Measurements from ENCODE around the gene LTBP1. TPM values are rescaled to one million over a fixed set of nuclear protein-coding genes. Genes with fewer than 3 reads are reported as not detected.

LTBP1 gene
- total and polyA plus RNA-seq, 2 experiments from 2014 or later: 157 to 211 TPM

DNA sequence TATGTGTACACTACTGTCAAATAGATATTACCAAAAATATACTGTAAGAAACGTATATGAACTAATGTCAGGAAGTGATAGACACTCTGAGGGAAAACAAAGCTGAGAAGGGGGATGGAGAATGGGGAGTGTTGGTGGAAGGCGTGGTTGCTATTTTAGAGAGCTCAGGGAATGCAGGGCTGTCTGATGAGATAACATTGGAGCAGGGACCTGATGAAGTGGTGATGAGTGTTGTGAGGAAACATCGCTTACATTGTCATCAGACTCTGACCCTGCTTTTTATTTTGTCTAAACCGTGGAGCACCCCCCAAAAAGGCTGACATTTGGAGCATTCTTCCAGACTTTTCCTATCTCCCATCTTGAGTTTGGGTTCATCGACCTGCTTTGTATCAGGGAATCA, 194.7 kb downstream of the LTBP1 start:
- Histone ChIP-seq H3K79me2 (ENCODE audit: insufficient read depth) (peaks cover 98% of the 10 kb centered on the region), H3K4me1 (ENCODE audit: insufficient read depth) (peaks cover 44% of the 10 kb centered on the region), H3K9me3 (ENCODE audit: low read depth) (no peaks in the 10 kb centered on the region), H3K27ac (no peak overlapping the region), H3K36me3 (ENCODE audit: low read depth) (no peaks in the 10 kb centered on the region; the same call in 1 of the 2 replicates), H3K4me2 (ENCODE audit: unreplicated experiment) (no peak overlapping the region), H2AFZ (no peak overlapping the region), H3K27me3 (replicated peaks; ENCODE audit: insufficient read depth) (no peaks in the 10 kb centered on the region), H4K20me1 (ENCODE audit: insufficient read depth) (no peaks in the 10 kb centered on the region), H3F3A (ENCODE audit: insufficient read depth) (peaks cover 38% of the 10 kb centered on the region), H3K9me2 (ENCODE audit: insufficient read depth) (no peaks in the 10 kb centered on the region), H3K9ac (no peak overlapping the region), H3K4me3 (no peak overlapping the region)
- WGBS, 2 experiments (ENCODE audit: low coverage in 1 of 2, low lambda C conversion rate in 2 of 2, missing lambda C conversion rate in 2 of 2): 83 to 87% methylated on average over 5 of the region's 5 CpGs
- in situ Hi-C loops (cut with MboI): no loop called here
- DNase-seq: no peak
- TF ChIP-seq EZH2 (IDR thresholded peaks at IDR 0.05; ENCODE audit: insufficient read depth, poor library complexity, severe bottlenecking) (no peak), EZH2phosphoT487 (IDR thresholded peaks at IDR 0.05; ENCODE audit: insufficient read depth, low read depth) (no peak)

- H3K79me2 ChIP-seq (ENCODE audit: insufficient read depth): peaks cover 98% of the 10 kb centered on the region
- H3K4me2 ChIP-seq (ENCODE audit: unreplicated experiment): no peak overlapping the region
- H3K4me3 ChIP-seq: no peak overlapping the region
- H3F3A ChIP-seq (ENCODE audit: insufficient read depth): peaks cover 33% of the 10 kb centered on the region
- no peaks in the 10 kb centered on the region for H3K9me3 ChIP-seq (ENCODE audit: low read depth)
- no peaks in the 10 kb centered on the region for H3K27me3 ChIP-seq (replicated peaks; ENCODE audit: insufficient read depth)
- 67 to 81% methylated on average over 4 of the region's 4 CpGs for WGBS, 2 experiments (ENCODE audit: low coverage in 1 of 2, low lambda C conversion rate in 2 of 2, missing lambda C conversion rate in 2 of 2)
- no peak for TF ChIP-seq EZH2phosphoT487 (IDR thresholded peaks at IDR 0.05; ENCODE audit: insufficient read depth, low read depth)
- no peak for TF ChIP-seq EZH2 (IDR thresholded peaks at IDR 0.05; ENCODE audit: insufficient read depth, poor library complexity, severe bottlenecking)
- no peak for DNase-seq
- H4K20me1 ChIP-seq (ENCODE audit: insufficient read depth): no peaks in the 10 kb centered on the region
- in situ Hi-C loops (cut with MboI): no loop called here
- no peak overlapping the region for H3K9ac ChIP-seq
- peaks cover 37% of the 10 kb centered on the region for H3K4me1 ChIP-seq (ENCODE audit: insufficient read depth)
- no peak overlapping the region for H2AFZ ChIP-seq
- H3K9me2 ChIP-seq (ENCODE audit: insufficient read depth): no peaks in the 10 kb centered on the region
- H3K36me3 ChIP-seq (ENCODE audit: low read depth): no peaks in the 10 kb centered on the region; the same call in 1 of the 2 replicates
- H3K27ac ChIP-seq: no peak overlapping the region
Measured at GRCh38 chr2:33142810-33143209, 196.1 kb downstream of the LTBP1 start.

DNA sequence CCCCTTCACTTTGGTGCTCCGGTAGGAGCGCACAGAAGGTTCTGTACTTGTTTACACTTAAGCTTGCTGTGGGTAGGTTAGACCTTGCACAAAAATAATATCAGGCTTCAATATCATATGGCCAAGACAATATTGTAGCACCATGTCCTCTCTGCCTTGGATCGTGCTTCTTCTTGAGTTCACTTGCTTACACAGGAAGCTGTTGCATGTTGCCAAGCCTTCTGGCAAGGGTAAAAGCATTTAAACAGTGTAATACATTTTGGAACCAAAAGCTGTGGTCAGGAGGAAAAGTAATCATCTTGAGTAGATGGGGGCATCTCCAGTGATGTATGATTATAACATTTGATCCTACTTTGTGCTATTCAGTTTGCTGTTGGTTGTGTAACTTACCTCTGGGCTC, 197.5 kb downstream of the LTBP1 start:
- no peak for DNase-seq
- in situ Hi-C loops (cut with MboI): no loop called here
- H3F3A ChIP-seq (ENCODE audit: insufficient read depth): peaks cover 33% of the 10 kb centered on the region
- no peaks in the 10 kb centered on the region for H3K27me3 ChIP-seq (replicated peaks; ENCODE audit: insufficient read depth)
- no peak overlapping the region for H3K27ac ChIP-seq
- H2AFZ ChIP-seq: no peak overlapping the region
- TF ChIP-seq EZH2 (IDR thresholded peaks at IDR 0.05; ENCODE audit: insufficient read depth, poor library complexity, severe bottlenecking) (no peak), EZH2phosphoT487 (IDR thresholded peaks at IDR 0.05; ENCODE audit: insufficient read depth, low read depth) (no peak)
- 77 to 85% methylated on average over 3 of the region's 3 CpGs for WGBS, 2 experiments (ENCODE audit: low coverage in 1 of 2, low lambda C conversion rate in 2 of 2, missing lambda C conversion rate in 2 of 2)
- H3K4me3 ChIP-seq: no peak overlapping the region
- H3K4me1 ChIP-seq (ENCODE audit: insufficient read depth): peaks cover 44% of the 10 kb centered on the region
- H3K9ac ChIP-seq: no peak overlapping the region
- peaks cover 99% of the 10 kb centered on the region for H3K79me2 ChIP-seq (ENCODE audit: insufficient read depth)
- no peaks in the 10 kb centered on the region; the same call in 1 of the 2 replicates for H3K36me3 ChIP-seq (ENCODE audit: low read depth)
- no peak overlapping the region for H3K4me2 ChIP-seq (ENCODE audit: unreplicated experiment)
- no peaks in the 10 kb centered on the region for H3K9me2 ChIP-seq (ENCODE audit: insufficient read depth)
- H3K9me3 ChIP-seq (ENCODE audit: low read depth): no peaks in the 10 kb centered on the region
- H4K20me1 ChIP-seq (ENCODE audit: insufficient read depth): no peaks in the 10 kb centered on the region

GRCh38 chr2:33145459-33145858, 198.7 kb downstream of the LTBP1 start:
- Histone ChIP-seq H3F3A (ENCODE audit: insufficient read depth) (peaks cover 33% of the 10 kb centered on the region), H3K4me2 (ENCODE audit: unreplicated experiment) (peak overlapping the region; percentile 73), H3K9ac (peak overlapping the region; percentile 56), H3K4me3 (peak overlapping the region; percentile 56), H3K36me3 (ENCODE audit: low read depth) (no peaks in the 10 kb centered on the region; the same call in 1 of the 2 replicates), H3K4me1 (ENCODE audit: insufficient read depth) (peaks cover 39% of the 10 kb centered on the region), H2AFZ (no peak overlapping the region), H4K20me1 (ENCODE audit: insufficient read depth) (no peaks in the 10 kb centered on the region), H3K27ac (peak overlapping the region; percentile 75), H3K9me3 (ENCODE audit: low read depth) (no peaks in the 10 kb centered on the region), H3K27me3 (replicated peaks; ENCODE audit: insufficient read depth) (no peaks in the 10 kb centered on the region), H3K79me2 (ENCODE audit: insufficient read depth) (peaks cover 99% of the 10 kb centered on the region), H3K9me2 (ENCODE audit: insufficient read depth) (no peaks in the 10 kb centered on the region)
- peak; percentile 85 for DNase-seq
- in situ Hi-C loops (cut with MboI): no loop called here
- TF ChIP-seq EZH2phosphoT487 (IDR thresholded peaks at IDR 0.05; ENCODE audit: insufficient read depth, low read depth) (0 out of 2 replicates have a peak, but pooled peaks have one; percentile 63), EZH2 (IDR thresholded peaks at IDR 0.05; ENCODE audit: insufficient read depth, poor library complexity, severe bottlenecking) (no peak)
- 5 to 7% methylated on average over 3 of the region's 3 CpGs for WGBS, 2 experiments (ENCODE audit: low coverage in 1 of 2, low lambda C conversion rate in 2 of 2, missing lambda C conversion rate in 2 of 2)
